IMR-90 (cell line): ENCODE data around the gene STOML1. TPM values are rescaled to one million over a fixed set of nuclear protein-coding genes. Genes with fewer than 3 reads are reported as not detected.

Experiments used
- ATAC-seq: fragments of 200-7000 bp; cut with Tn5 transposase; 2 replicates; pipeline ENCODE4 v1.9.1; 2020; ENCODE audit warnings: low read depth, mild to moderate bottlenecking, moderate library complexity
- BruUV-seq: library from RNA; stranded (reverse); fragments of 400-500 nt; replicated peaks from 2 replicates; lab custom pipeline; 2021; lab: Mats Ljungman, UMichigan
- CTCF ChIA-PET: fragments of 300-600 bp; formaldehyde crosslinking; extraction: SDS; loops from one replicate; lab custom pipeline; 2021; ENCODE audit warnings: antibody characterized with exemption; lab: Yijun Ruan, JAX
- POLR2A ChIA-PET: fragments of 300-600 bp; sonication (Branson Sonifier 250); formaldehyde crosslinking; loops from one replicate; lab custom pipeline; 2022; ENCODE audit warnings: antibody characterized with exemption; ENCODE audit not compliant: unreplicated experiment; lab: Charles Lee
- DNase-seq: peaks from one replicate; pipeline ENCODE4 v3.0.0; 2013
- H2AFZ ChIP-seq: replicated peaks from 2 replicates; pipeline ENCODE3; 2013; ENCODE audit warnings: low read length, mild to moderate bottlenecking; ENCODE audit not compliant: poor library complexity
- H2AK5ac ChIP-seq: 2 replicates; pipeline ENCODE4 v1.6.1; 2013; ENCODE audit warnings: low read depth, low read length, inconsistent platforms
- H2AK9ac ChIP-seq: replicated peaks from 2 replicates; pipeline ENCODE3; 2013; ENCODE audit warnings: mild to moderate bottlenecking, low read depth, low read length, moderate library complexity; ENCODE audit not compliant: poor library complexity
- H2BK120ac ChIP-seq: 2 replicates; pipeline ENCODE4 v1.6.1; 2013; ENCODE audit warnings: low read depth, low read length, inconsistent platforms
- H2BK15ac ChIP-seq: 3 replicates; pipeline ENCODE4 v1.6.1; 2013; ENCODE audit warnings: low read depth, low read length, inconsistent platforms
- H2BK20ac ChIP-seq: 2 replicates; pipeline ENCODE4 v1.6.1; 2013; ENCODE audit warnings: low read depth, mild to moderate bottlenecking, inconsistent platforms, low read length, moderate library complexity
- H2BK5ac ChIP-seq: 2 replicates; pipeline ENCODE4 v1.6.1; 2013; ENCODE audit warnings: mild to moderate bottlenecking, low read depth, low read length, inconsistent platforms; ENCODE audit not compliant: poor library complexity, severe bottlenecking
- H3K14ac ChIP-seq: replicated peaks from 2 replicates; pipeline ENCODE4 v1.6.1; 2013; ENCODE audit warnings: low read depth, low read length, inconsistent platforms
- H3K18ac ChIP-seq: 2 replicates; pipeline ENCODE4 v1.6.1; 2013; ENCODE audit warnings: low read depth, low read length, control low read depth
- H3K23ac ChIP-seq: 2 replicates; pipeline ENCODE4 v1.6.1; 2013; ENCODE audit warnings: low read depth, low read length, inconsistent platforms
- H3K27ac ChIP-seq: 2 replicates; pipeline ENCODE4 v1.5.1; 2013; ENCODE audit warnings: mild to moderate bottlenecking, control low read depth, low read length; ENCODE audit not compliant: insufficient read depth
- H3K27me3 ChIP-seq: 2 replicates; pipeline ENCODE4 v1.6.1; 2013; ENCODE audit warnings: low read length; ENCODE audit not compliant: control insufficient read depth, insufficient read depth
- H3K36me3 ChIP-seq: 2 replicates; pipeline ENCODE4 v1.6.1; 2013; ENCODE audit warnings: low read length, mixed read lengths; ENCODE audit not compliant: control insufficient read depth, insufficient read depth
- H3K4ac ChIP-seq: 2 replicates; pipeline ENCODE4 v1.6.1; 2013; ENCODE audit warnings: low read depth, low read length, inconsistent platforms
- H3K4me1 ChIP-seq: 2 replicates; pipeline ENCODE4 v1.6.1; 2013; ENCODE audit warnings: low read length, mixed read lengths; ENCODE audit not compliant: control insufficient read depth, insufficient read depth
- H3K4me2 ChIP-seq: 2 replicates; pipeline ENCODE4 v1.6.1; 2013; ENCODE audit warnings: low read depth, mild to moderate bottlenecking, control low read depth, low read length, moderate library complexity
- H3K4me3 ChIP-seq: 2 replicates; pipeline ENCODE4 v1.5.1; 2013; ENCODE audit warnings: low read depth, mild to moderate bottlenecking, control low read depth, low read length, moderate library complexity; ENCODE audit not compliant: insufficient read depth
- H3K56ac ChIP-seq: 2 replicates; pipeline ENCODE4 v1.6.1; 2013; ENCODE audit warnings: low read length, inconsistent platforms; ENCODE audit not compliant: insufficient read depth; ENCODE audit errors: extremely low read depth
- H3K79me1 ChIP-seq, 2 experiments: 2 replicates each; pipeline ENCODE4 v1.6.1; 2013; ENCODE audit warnings: low read length in 2 of 2, inconsistent platforms in 1 of 2, low read depth in 1 of 2
- H3K9ac ChIP-seq: 2 replicates; pipeline ENCODE4 v1.6.1; 2013; ENCODE audit warnings: low read depth, low read length, control low read depth
- H3K9me1 ChIP-seq: 2 replicates; pipeline ENCODE4 v1.6.1; 2013; ENCODE audit warnings: low read length, inconsistent platforms; ENCODE audit not compliant: insufficient read depth
- H3K9me3 ChIP-seq: 2 replicates; pipeline ENCODE4 v1.6.1; 2013; ENCODE audit warnings: low read length; ENCODE audit not compliant: control insufficient read depth, insufficient read depth
- H4K20me1 ChIP-seq: 2 replicates; pipeline ENCODE4 v1.6.1; 2013; ENCODE audit warnings: low read length, inconsistent platforms; ENCODE audit not compliant: insufficient read depth
- H4K5ac ChIP-seq: 2 replicates; pipeline ENCODE4 v1.6.1; 2013; ENCODE audit warnings: mild to moderate bottlenecking, low read depth, low read length, control low read depth
- H4K8ac ChIP-seq, 2 experiments: 2 replicates each; pipeline ENCODE4 v1.6.1; 2013; ENCODE audit warnings: low read depth in 2 of 2, low read length in 2 of 2, control low read depth in 1 of 2, inconsistent platforms in 1 of 2
- H4K91ac ChIP-seq: 2 replicates; pipeline ENCODE4 v1.6.1; 2013; ENCODE audit warnings: low read depth, low read length, inconsistent platforms; ENCODE audit not compliant: insufficient read depth
- CEBPB ChIP-seq: IDR thresholded peaks from 2 replicates; pipeline ENCODE4 v1.6.1; 2012; ENCODE audit warnings: low read depth, low read length, improper control_type of control experiment
- FOS ChIP-seq: fragments of 150-350 bp; IDR thresholded peaks from 2 replicates; pipeline ENCODE4 v1.6.1; 2016; ENCODE audit warnings: low read depth, low read length
- MAZ ChIP-seq: IDR thresholded peaks from 2 replicates; pipeline ENCODE4 v1.6.1; 2012; ENCODE audit warnings: low read depth, mild to moderate bottlenecking, low read length, improper control_type of control experiment, moderate library complexity, borderline replicate concordance
- MXI1 ChIP-seq: IDR thresholded peaks from 2 replicates; pipeline ENCODE4 v1.6.1; 2012; ENCODE audit warnings: low read depth, mild to moderate bottlenecking, low read length, moderate library complexity, borderline replicate concordance
- NFE2L2 ChIP-seq: fragments of 150-350 bp; IDR thresholded peaks from 2 replicates; pipeline ENCODE4 v1.6.1; 2016; ENCODE audit warnings: low read depth, mild to moderate bottlenecking, low read length
- POLR2A ChIP-seq: IDR thresholded peaks from 2 replicates; pipeline ENCODE4 v1.6.1; 2012; ENCODE audit warnings: mild to moderate bottlenecking, low read depth, low read length
- RAD21 ChIP-seq: IDR thresholded peaks from 2 replicates; pipeline ENCODE4 v1.6.1; 2012; ENCODE audit warnings: low read length, improper control_type of control experiment
- RCOR1 ChIP-seq: IDR thresholded peaks from 2 replicates; pipeline ENCODE4 v1.6.1; 2012; ENCODE audit warnings: mild to moderate bottlenecking, low read length, improper control_type of control experiment; ENCODE audit not compliant: insufficient replicate concordance
- RFX5 ChIP-seq: IDR thresholded peaks from 2 replicates; pipeline ENCODE4 v1.8.0; 2012; ENCODE audit warnings: low read depth, mild to moderate bottlenecking, low read length, moderate library complexity
- WGBS, 2 experiments: methylation state at CpG; one replicate each; pipeline versions ENCODE4 v1.1.5 to v1.1.7; 2013; ENCODE audit warnings: missing lambda C conversion rate in 2 of 2; ENCODE audit not compliant: insufficient read length in 1 of 2; ENCODE audit errors: extremely low coverage in 2 of 2; 5-methylcytosine and 5-hydroxymethylcytosine counted together
- dilution Hi-C: fragments of 300-500 bp; cut with HindIII; formaldehyde crosslinking; loops from one replicate; pipeline ENCODE4 v1.14.3; 2018; ENCODE audit warnings: low sequenced_read_pairs; ENCODE audit not compliant: unreplicated experiment
- in situ Hi-C: fragments of 300-500 bp; cut with MboI; formaldehyde crosslinking; loops from 3 replicates; pipeline ENCODE4 v1.14.3; 2019; ENCODE audit warnings: low sequenced_read_pairs, inconsistent platforms, mixed read lengths
- intact Hi-C: fragments of 100-400 bp; cut with micrococcal nuclease; formaldehyde crosslinking; loops from 2 replicates; pipeline ENCODE4 v1.10.0; 2022
- polyA plus RNA-seq, 3 experiments: library from polyadenylated mRNA; depleted of rRNA; stranded (reverse); fragments of >200 nt; gene quantifications; 2 replicates each; pipeline ENCODE4 v1.2.3, GENCODE V29; 2012; ENCODE audit warnings: low replicate concordance in 1 of 3
- total RNA-seq: library from RNA; depleted of rRNA; stranded (reverse); fragments of >200 nt; gene quantifications from 2 replicates; pipeline ENCODE4 v1.2.3, GENCODE V29; 2012
- TF ChIP-seq, protein P1 (sequence below): conservative IDR thresholded peaks from 2 replicates; pipeline ENCODE4 v1.5.1; 2012; ENCODE audit warnings: mild to moderate bottlenecking, low read depth, low read length, improper control_type of control experiment

The STOML1 gene
- total and polyA plus RNA-seq, 2 of the 4 experiments (the other 2 are of a cell fraction): 11.8 to 21.2 TPM

DNA sequence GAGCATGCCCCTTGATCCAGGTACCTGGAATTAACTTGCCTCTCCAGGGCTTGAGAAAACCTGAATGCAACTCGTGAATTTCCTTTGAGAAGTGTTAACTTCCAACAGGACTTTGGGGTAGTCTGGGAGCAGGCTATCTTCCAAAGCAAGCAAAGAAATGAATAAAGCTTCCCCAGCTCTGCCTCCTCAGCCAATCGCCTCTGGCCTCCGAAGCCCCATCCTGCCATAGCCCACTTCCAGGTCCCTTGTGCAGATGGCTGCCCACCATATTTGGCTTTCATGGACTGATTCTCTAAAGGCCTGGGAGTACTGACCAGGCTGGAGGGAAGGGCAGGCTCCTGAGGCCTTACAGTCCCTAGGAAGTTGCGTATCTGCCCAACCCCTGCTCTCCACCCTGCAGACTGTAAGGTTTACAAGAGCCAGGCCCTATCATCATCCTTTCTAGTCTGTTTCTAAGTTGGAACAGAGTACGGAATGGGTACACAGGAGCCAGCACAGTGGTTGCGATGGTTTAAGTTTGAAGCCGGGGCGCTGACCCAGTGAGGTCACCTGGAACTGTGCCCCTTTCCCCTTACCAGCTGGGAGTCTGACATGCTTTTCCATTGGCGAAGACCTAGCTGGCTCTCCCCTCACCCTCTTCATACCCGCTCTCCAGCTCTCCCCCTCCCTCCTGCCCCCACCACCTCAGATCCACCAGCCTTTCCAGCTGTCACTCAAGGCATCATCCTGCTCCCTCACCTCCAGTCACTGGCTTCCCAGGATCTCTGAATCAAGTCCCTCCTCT is 1.3 kb upstream of the STOML1 start:
- Histone ChIP-seq H3K4ac (peak overlapping the region; percentile 93), H2BK120ac (no peak overlapping the region), H3K56ac (no peak overlapping the region), H4K8ac (peak overlapping the region; percentile 69 to 79; a peak in 2 of 4 replicates), H3K14ac (peak overlapping the region; percentile 76), H2AK5ac (peak overlapping the region; percentile 81; the same call in 1 of the 2 replicates), H4K20me1 (peaks cover 11% of the 10 kb centered on the region; the same call in 1 of the 2 replicates), H4K5ac (no peak overlapping the region), H3K9me3 (no peaks in the 10 kb centered on the region), H4K91ac (peak overlapping the region; percentile 93), H3K18ac (no peak overlapping the region), H3K27me3 (no peaks in the 10 kb centered on the region), H3K23ac (peak overlapping the region; percentile 60), H3K9ac (peak overlapping the region; percentile 69; the same call in 1 of the 2 replicates), H2BK15ac (no peak overlapping the region), H2AK9ac (no peak overlapping the region), H3K9me1 (peaks cover 33% of the 10 kb centered on the region), H3K79me1 (peaks cover 10 to 80% of the 10 kb centered on the region in 2 experiments; a peak in 3 of 4 replicates), H3K4me2 (peak overlapping the region; percentile 43), H3K4me3 (no peak overlapping the region), H3K36me3 (peaks cover 6% of the 10 kb centered on the region), H2BK20ac (no peak overlapping the region), H2AFZ (peak overlapping the region; percentile 45), H3K27ac (no peak overlapping the region), H3K4me1 (peaks cover 22% of the 10 kb centered on the region), H2BK5ac (no peak overlapping the region)
- no peak for TF ChIP-seq RFX5
- TF ChIP-seq MXI1: no peak
- TF ChIP-seq CEBPB: no peak
- no peak for TF ChIP-seq POLR2A
- TF ChIP-seq, protein P1, sequence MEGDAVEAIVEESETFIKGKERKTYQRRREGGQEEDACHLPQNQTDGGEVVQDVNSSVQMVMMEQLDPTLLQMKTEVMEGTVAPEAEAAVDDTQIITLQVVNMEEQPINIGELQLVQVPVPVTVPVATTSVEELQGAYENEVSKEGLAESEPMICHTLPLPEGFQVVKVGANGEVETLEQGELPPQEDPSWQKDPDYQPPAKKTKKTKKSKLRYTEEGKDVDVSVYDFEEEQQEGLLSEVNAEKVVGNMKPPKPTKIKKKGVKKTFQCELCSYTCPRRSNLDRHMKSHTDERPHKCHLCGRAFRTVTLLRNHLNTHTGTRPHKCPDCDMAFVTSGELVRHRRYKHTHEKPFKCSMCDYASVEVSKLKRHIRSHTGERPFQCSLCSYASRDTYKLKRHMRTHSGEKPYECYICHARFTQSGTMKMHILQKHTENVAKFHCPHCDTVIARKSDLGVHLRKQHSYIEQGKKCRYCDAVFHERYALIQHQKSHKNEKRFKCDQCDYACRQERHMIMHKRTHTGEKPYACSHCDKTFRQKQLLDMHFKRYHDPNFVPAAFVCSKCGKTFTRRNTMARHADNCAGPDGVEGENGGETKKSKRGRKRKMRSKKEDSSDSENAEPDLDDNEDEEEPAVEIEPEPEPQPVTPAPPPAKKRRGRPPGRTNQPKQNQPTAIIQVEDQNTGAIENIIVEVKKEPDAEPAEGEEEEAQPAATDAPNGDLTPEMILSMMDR: no peak
- TF ChIP-seq RCOR1: no peak
- no peak for TF ChIP-seq RAD21
- no peak for TF ChIP-seq FOS
- TF ChIP-seq MAZ: no peak
- TF ChIP-seq NFE2L2: no peak
- ChIA-PET CTCF (interaction anchor here (0.8 to 1.5 kb wide), 7 partner anchors 8 to 61 kb away, joined by 3 to 4 read pairs (median 3); no protein-coding TSS in a partner anchor), POLR2A (interaction anchor here (1.4 kb wide), 1 partner anchor 10 kb away, joined by 5 read pairs; no protein-coding TSS in a partner anchor)
- in situ Hi-C loops: loop anchor here (5.0 kb wide), 1 partner anchor 44 kb away; no protein-coding TSS in a partner anchor
- no peak for DNase-seq
- BruUV-seq: no TSS peak
- intact Hi-C loops: loop anchor here (5.0 kb wide), 1 partner anchor 34 kb away; no protein-coding TSS in a partner anchor
- WGBS, 2 experiments: 87% methylated on average over 2 of the region's 10 CpGs; no CpG with 5 or more reads in 1 of the 2 experiments
- no peak for ATAC-seq
- dilution Hi-C loops: no loop called here
